ENCODE measurements around the gene SARDH. TPM values are rescaled to one million over a fixed set of nuclear protein-coding genes. Genes with fewer than 3 reads are reported as not detected.

Gene SARDH
- total RNA-seq, 4 donors from 2014 or later = 0.62 to 2.3 (median 1.2) TPM; not detected in 1

DNA sequence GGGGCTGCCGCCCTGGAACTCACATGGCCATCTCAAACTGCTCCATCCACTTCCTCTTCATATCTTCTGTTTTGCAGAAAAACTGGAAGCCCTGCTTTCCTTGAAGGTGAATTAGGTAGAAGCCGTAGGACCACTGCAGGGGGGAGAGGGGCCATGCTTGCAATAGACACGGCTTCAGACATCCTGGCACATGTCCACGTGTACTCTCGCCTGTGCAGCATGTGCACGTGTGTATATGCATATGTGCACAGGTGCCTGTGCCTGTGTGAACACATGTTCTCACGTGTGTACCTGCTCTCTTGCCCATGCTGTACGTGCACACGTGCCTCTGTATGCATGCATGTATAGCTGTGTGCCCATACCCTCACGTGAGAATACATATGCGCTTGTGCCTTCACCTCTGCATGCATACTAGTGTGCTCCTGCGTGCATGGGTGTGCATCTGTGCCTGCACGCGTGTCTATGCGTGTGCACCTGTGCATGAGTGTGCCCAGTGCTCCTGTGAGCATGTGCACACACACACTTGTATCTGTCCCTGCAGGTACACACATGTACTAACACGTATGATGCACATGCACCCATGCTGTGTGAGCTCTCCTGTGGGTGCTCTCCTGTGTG, 47.7 kb upstream of the SARDH start:
- 81 to 90% methylated on average over 5 to 8 of the region's 16 CpGs for WGBS, 2 donors (ENCODE audit: low coverage in 1 of 2)
- Histone ChIP-seq H3K4me3 (no peak overlapping the region), H3K27me3 (no peaks in the 10 kb centered on the region), H3K9me3 (no peaks in the 10 kb centered on the region), H3K4me1 (peaks cover 0 to 31% (median 10%) of the 10 kb centered on the region in 3 donors), H3K36me3 (peaks cover 0 to 63% of the 10 kb centered on the region in 2 donors), H3K27ac (no peak overlapping the region)
- no peak for ATAC-seq
- TF ChIP-seq EP300 (IDR thresholded peaks at IDR 0.05) (no peak), POLR2A (IDR thresholded peaks at IDR 0.05) (no peak)

DNA sequence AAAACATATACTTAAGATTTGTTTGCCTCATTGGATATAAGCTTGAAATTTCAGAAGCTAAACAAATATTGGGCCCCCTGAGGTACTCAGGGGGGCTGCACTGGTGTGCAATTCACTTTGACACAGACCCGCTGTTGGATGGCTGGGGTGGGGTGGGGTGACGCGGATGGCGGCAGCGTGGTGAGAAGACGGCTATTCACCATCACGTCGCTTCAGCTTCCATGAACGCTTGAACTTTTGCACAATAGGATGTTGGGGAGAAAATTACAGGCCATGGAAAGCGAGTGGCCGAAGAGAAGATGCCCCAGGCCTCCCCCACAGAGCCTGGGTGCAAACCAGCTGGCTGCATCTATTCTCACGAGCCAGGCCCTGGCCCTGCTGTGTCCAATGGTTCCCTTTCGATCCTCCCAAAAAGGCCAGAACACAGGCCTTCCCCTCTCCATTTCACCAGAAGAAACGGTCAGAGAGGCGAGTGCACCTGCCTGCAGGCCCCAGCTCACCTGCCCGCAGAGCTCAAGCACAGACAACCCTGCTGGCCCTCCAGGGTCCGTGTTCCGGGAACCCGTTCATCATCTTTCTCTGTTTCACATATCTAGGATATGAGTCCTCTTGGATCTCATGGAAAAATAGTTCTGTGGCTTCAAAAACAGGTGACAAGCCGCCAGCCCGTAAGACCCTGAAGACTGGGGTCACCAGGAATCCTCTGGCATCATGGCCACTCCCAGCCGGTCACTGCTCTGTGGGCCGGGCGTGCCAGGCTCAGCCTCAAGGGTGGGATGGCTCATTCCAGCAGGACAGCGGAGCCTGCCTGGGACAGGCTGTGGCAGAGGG, 46.8 kb upstream of the SARDH start:
- TF ChIP-seq EP300 (IDR thresholded peaks at IDR 0.05) = no peak
- no peak for TF ChIP-seq POLR2A (IDR thresholded peaks at IDR 0.05)
- no peak for TF ChIP-seq POLR2AphosphoS5 (IDR thresholded peaks at IDR 0.05)
- TF ChIP-seq, protein P1, sequence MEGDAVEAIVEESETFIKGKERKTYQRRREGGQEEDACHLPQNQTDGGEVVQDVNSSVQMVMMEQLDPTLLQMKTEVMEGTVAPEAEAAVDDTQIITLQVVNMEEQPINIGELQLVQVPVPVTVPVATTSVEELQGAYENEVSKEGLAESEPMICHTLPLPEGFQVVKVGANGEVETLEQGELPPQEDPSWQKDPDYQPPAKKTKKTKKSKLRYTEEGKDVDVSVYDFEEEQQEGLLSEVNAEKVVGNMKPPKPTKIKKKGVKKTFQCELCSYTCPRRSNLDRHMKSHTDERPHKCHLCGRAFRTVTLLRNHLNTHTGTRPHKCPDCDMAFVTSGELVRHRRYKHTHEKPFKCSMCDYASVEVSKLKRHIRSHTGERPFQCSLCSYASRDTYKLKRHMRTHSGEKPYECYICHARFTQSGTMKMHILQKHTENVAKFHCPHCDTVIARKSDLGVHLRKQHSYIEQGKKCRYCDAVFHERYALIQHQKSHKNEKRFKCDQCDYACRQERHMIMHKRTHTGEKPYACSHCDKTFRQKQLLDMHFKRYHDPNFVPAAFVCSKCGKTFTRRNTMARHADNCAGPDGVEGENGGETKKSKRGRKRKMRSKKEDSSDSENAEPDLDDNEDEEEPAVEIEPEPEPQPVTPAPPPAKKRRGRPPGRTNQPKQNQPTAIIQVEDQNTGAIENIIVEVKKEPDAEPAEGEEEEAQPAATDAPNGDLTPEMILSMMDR (IDR thresholded peaks at IDR 0.05) = no peak
- Histone ChIP-seq H3K36me3 (peaks cover 0 to 63% of the 10 kb centered on the region in 2 donors), H3K4me3 (no peak overlapping the region), H3K4me1 (peaks cover 0 to 29% (median 10%) of the 10 kb centered on the region in 3 donors), H3K9me3 (no peaks in the 10 kb centered on the region), H3K27me3 (no peaks in the 10 kb centered on the region), H3K27ac (no peak overlapping the region)
- 95% methylated on average over 11 to 16 of the region's 25 CpGs for WGBS, 2 donors (ENCODE audit: low coverage in 1 of 2)
- no peak for ATAC-seq

DNA sequence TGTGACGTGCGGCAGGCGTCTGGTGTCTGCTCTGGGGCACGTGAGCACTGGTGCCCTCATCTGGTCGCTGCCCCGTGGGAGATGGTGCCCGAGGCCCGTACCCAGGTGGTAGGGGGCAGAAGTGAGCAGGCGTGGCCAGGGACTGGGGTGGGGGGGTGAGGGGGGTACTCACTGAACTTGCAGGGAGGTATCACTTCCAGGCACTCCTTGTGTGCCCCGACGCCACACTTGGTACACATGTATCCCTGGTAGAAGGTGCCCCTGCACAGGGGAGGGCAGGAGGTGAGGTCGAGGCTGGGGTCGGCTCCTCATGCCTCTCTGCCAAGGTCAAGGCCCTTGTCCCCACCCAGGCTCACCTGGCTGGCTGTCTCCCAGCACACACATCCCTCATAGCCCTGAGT, 45.2 kb upstream of the SARDH start:
- no peak overlapping the region for H3K4me3 ChIP-seq
- peaks cover 0 to 64% of the 10 kb centered on the region in 2 donors for H3K36me3 ChIP-seq
- no peaks in the 10 kb centered on the region for H3K9me3 ChIP-seq
- no peaks in the 10 kb centered on the region for H3K27me3 ChIP-seq
- ATAC-seq = no peak
- peaks cover 0 to 12% (median 5%) of the 10 kb centered on the region in 3 donors for H3K4me1 ChIP-seq
- WGBS, 2 donors (ENCODE audit: low coverage in 1 of 2) = 89% methylated on average over 3 of the region's 13 CpGs; no CpG with 5 or more reads in 1 of the 2 donors
- no peak overlapping the region for H3K27ac ChIP-seq
- TF ChIP-seq POLR2A (IDR thresholded peaks at IDR 0.05) (no peak), POLR2AphosphoS5 (IDR thresholded peaks at IDR 0.05) (no peak), EP300 (IDR thresholded peaks at IDR 0.05) (no peak)
- TF ChIP-seq, protein P1 (IDR thresholded peaks at IDR 0.05) = no peak

DNA sequence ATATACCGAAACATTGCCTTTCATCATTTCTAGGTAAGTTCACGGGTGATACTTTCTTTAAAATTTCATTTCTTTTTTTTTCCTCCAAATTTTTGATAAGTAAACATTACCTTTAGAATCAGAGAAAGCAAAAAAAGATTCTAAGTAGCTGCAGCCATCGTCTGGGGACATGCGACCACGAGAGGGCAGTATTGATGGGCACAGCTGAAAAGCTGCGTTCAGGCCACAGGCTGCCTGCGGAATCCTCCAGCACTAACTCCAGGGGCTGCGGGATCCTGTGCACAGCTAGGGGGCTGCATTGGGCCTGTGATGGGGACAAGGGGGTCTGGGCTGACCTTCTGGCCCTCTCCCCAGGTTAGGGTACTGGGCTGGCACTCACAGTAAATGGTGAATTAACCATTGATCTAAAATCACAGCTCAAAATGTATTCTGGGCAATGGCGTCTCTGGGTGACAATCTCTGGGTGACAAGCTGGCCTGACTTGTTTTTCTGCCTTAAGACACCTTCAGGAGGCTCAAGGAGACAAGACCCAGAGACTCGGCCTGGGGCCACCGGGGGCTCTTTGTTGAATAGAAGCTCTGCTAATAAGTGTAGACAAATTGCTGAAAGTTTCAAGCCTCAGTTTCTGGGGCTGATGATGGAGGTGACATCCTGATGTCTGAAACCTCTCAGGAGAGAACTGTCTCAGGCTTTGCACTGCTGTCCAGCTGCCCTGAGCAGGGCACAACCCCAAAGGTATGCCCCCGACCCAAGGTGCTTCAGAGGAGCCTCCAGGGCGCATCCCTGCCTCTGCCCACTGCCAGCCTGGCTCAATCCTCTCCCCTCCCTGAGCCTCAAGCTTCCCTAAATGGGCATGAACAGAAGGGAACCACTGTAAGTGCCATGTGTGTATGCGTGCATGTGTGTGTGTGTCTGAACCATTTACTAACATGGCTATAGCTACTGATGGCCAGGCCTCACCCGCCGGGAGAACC, 44.3 kb upstream of the SARDH start:
- Histone ChIP-seq H3K9me3 (no peaks in the 10 kb centered on the region), H3K36me3 (peaks cover 0 to 73% of the 10 kb centered on the region in 2 donors), H3K4me1 (peaks cover 0 to 5% (median 0%) of the 10 kb centered on the region in 3 donors), H3K27me3 (no peaks in the 10 kb centered on the region), H3K27ac (no peak overlapping the region), H3K4me3 (no peak overlapping the region)
- no peak for ATAC-seq
- TF ChIP-seq EP300 (IDR thresholded peaks at IDR 0.05) (no peak), POLR2AphosphoS5 (IDR thresholded peaks at IDR 0.05) (no peak)
- TF ChIP-seq, protein P1 (IDR thresholded peaks at IDR 0.05) = peak in 3 of 4 experiments; percentile 61 to 75 (median 63)
- 37 to 42% methylated on average over 9 to 11 of the region's 16 CpGs for WGBS, 2 donors (ENCODE audit: low coverage in 1 of 2)

DNA sequence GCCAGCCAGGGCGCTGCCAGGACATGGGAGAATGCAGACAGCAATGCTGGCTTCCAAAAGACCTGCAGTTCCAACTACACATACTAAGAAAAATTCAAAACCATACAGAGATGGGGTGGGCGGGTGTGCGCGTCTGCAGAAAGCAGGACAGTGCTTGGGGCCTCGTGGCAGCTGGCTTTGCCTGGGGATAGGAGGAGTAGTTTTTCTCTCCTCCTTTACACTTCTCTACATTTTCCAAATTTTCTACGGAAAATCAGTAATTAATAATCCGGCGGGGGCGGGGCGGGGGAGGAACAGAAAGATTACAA, 43.6 kb upstream of the SARDH start:
- no peak for ATAC-seq
- WGBS, 2 donors (ENCODE audit: low coverage in 1 of 2) = 80 to 84% methylated on average over 5 to 9 of the region's 10 CpGs
- Histone ChIP-seq H3K27ac (no peak overlapping the region), H3K4me3 (no peak overlapping the region), H3K4me1 (peaks cover 0 to 8% (median 0%) of the 10 kb centered on the region in 3 donors), H3K27me3 (no peaks in the 10 kb centered on the region), H3K9me3 (no peaks in the 10 kb centered on the region), H3K36me3 (peaks cover 0 to 80% of the 10 kb centered on the region in 2 donors)
- no peak for TF ChIP-seq EP300 (IDR thresholded peaks at IDR 0.05)
- TF ChIP-seq, protein P1 (IDR thresholded peaks at IDR 0.05) = no peak
- TF ChIP-seq POLR2AphosphoS5 (IDR thresholded peaks at IDR 0.05) = no peak
- TF ChIP-seq POLR2A (IDR thresholded peaks at IDR 0.05) = no peak
